ENCODE data around the gene PPARA. TPM values are rescaled to one million over a fixed set of nuclear protein-coding genes. Genes with fewer than 3 reads are reported as not detected.
A peak's percentile ranks its signal among the peaks of the same experiment; 100 is the strongest.

PPARA gene
- total RNA-seq, 2 donors from 2014 or later = 15.4 to 18.7 TPM

DNA sequence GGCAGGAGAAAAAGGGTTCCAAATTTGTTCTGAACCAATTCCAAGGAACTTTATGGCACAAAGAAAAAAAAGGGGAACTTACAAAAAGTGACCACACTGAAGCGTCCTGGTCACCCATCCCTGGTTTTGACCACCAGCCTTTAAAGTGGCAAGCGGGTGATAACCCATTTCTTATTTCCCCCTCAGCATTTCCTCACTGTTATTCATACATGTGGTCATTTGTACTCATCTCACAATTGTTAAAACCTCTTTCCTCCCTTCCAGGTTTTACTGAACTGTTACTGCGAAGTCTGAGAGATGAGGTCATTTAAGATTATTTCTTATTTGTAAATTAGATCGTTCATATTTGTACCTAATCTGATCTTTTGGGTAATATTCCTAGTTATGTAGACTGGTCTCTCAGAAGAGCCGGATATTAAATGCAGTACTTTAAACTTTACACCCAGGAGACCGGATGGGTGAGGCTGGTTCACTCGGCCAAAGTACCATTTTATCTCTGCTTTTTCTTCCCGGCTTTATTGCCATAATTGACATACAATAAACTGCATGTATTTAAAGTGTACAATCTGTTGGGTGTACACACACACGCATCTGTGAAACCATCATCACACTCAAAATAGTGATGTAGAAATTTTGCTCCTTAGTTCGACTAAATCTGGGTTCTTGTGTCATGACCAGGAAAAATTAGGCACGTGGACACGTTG lies 52.7 kb downstream of the PPARA start:
- H3K27ac Mint-ChIP-seq = no peak overlapping the region
- ATAC-seq (replicated peaks) = no peak
- H3K4me1 Mint-ChIP-seq = no peaks in the 10 kb centered on the region

DNA sequence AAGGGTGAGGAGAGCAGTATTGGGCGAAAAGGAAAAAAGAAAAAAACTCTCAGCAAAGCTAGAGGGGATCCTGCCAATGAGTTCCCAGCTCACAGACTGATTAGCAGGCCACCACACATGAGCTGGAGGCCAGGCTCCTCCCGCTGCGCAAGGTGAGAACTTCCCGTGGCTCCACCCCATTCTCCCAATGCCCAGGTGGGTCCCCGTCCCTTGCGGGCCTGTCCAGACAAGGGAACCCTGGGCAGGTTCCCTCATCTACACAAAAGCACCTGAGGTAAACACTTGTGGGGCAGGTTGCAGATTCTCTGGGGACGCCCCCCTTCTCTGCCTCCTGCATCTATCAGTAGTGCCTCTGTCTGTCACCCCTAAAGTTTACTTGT lies 53.3 kb downstream of the PPARA start:
- Mint-ChIP-seq H3K27me3 (no peaks in the 10 kb centered on the region), H3K4me3 (no peak overlapping the region), H3K4me1 (peaks cover 2% of the 10 kb centered on the region), H3K9me3 (peaks cover 2% of the 10 kb centered on the region), H3K27ac (no peak overlapping the region), H3K36me3 (ENCODE audit: low read depth) (peaks cover 41% of the 10 kb centered on the region)
- no peak for ATAC-seq (replicated peaks)

More for the DNA sequence above, 52.7 kb downstream of the PPARA start:
- no peak overlapping the region for H3K4me3 Mint-ChIP-seq
- H3K9me3 Mint-ChIP-seq = no peaks in the 10 kb centered on the region
- peaks cover 37% of the 10 kb centered on the region for H3K36me3 Mint-ChIP-seq (ENCODE audit: low read depth)
- no peaks in the 10 kb centered on the region for H3K27me3 Mint-ChIP-seq

DNA sequence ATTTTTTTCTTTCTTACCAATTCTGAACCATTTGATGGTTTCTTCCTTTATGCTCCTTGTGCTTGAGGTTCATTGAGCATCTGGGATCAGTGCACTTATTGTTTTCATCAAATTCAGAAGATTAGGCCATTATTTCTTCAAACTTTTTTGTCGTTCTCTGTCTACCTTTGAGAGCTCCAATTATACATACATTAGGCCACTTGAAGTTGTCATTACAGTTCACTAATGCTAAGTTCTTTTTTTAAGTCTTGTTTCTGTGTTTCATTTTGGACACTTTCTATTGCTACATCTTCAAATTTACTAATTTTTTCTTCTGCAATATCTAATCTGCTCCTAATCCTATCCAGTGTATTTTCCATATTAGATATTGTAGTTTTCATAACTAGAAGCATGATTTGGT lies 58.9 kb downstream of the PPARA start:
- H3K9me3 Mint-ChIP-seq = peaks cover 13% of the 10 kb centered on the region
- no peaks in the 10 kb centered on the region for H3K27me3 Mint-ChIP-seq
- no peak overlapping the region for H3K27ac Mint-ChIP-seq
- H3K4me1 Mint-ChIP-seq = peaks cover 13% of the 10 kb centered on the region
- H3K4me3 Mint-ChIP-seq = no peak overlapping the region
- ATAC-seq (replicated peaks) = no peak
- H3K36me3 Mint-ChIP-seq (ENCODE audit: low read depth) = peaks cover 65% of the 10 kb centered on the region

- H3K4me1 Mint-ChIP-seq = peaks cover 14% of the 10 kb centered on the region
- H3K27me3 Mint-ChIP-seq = no peaks in the 10 kb centered on the region
- ATAC-seq (replicated peaks) = peak; percentile 59
- peaks cover 13% of the 10 kb centered on the region for H3K9me3 Mint-ChIP-seq
- H3K4me3 Mint-ChIP-seq = no peak overlapping the region
- H3K27ac Mint-ChIP-seq = peak overlapping the region; percentile 64
- H3K36me3 Mint-ChIP-seq (ENCODE audit: low read depth) = peaks cover 85% of the 10 kb centered on the region
Measured at GRCh38 chr22:46212195-46212594, 61.9 kb downstream of the PPARA start.

DNA sequence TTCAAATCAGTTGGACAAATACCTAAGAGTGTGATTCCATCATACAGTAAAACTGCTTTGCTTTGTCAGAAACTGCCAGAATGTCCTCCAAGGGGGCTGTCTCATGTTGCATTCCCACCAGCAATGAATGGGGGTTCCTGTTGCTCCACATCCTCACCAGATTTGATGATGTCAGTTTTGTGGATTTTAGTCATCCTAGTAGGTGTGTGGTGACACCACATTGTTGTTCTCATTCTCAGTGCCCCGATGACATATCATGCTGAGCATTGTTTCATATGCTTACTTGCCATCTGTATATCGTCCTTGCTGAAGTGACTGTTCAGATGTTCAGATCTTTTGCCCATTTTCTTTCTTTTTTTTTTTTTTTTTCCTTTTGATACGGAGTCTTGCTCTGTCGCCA lies 62.7 kb downstream of the PPARA start:
- Mint-ChIP-seq H3K36me3 (ENCODE audit: low read depth) (peaks cover 89% of the 10 kb centered on the region), H3K4me1 (peaks cover 14% of the 10 kb centered on the region), H3K9me3 (peaks cover 13% of the 10 kb centered on the region), H3K27ac (no peak overlapping the region), H3K4me3 (no peak overlapping the region), H3K27me3 (no peaks in the 10 kb centered on the region)
- ATAC-seq (replicated peaks) = peak; percentile 98

DNA sequence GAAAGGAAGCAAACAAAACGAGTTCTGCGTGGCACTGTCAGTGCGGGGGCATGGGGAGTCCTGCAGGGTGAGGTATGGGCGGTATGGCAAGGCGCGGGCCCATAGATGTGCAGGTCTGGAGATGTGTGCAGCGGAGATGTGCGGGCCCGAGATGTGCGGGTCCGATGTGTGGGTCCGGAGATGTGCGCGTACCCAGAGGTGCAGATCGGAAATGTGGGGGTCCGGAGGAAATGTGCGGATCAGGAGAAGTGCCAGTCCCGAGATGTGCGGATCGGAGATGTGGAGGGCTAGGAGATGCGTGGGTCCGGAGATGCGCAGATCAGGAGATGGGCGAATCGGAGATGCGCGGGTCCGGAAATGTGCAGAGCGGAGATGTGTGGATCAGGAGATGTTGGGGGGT lies 63.8 kb downstream of the PPARA start:
- no peak for ATAC-seq (replicated peaks)
- peaks cover 90% of the 10 kb centered on the region for H3K36me3 Mint-ChIP-seq (ENCODE audit: low read depth)

DNA sequence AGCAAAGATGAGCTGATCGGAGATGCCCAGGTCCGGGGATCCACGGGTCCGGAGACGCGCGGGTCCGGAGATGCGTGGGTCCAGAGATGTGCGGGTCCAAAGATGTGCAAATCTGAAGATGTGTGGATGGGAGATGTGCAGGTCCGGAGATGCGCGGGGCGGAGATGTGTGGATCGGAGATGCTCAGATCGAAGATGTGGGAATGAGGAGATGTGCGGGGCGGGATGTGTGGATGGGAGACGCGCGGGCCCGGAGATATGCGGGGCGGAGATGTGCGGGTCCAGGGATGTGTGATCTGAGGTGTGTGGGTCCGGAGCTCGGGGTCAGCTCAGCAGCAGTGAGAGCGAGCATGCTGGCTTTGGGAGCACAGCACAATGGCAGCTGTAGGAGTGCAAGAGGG lies 64.3 kb downstream of the PPARA start:
- peaks cover 90% of the 10 kb centered on the region for H3K36me3 Mint-ChIP-seq (ENCODE audit: low read depth)
- ATAC-seq (replicated peaks) = no peak
- H3K27me3 Mint-ChIP-seq = no peaks in the 10 kb centered on the region
- peaks cover 15% of the 10 kb centered on the region for H3K4me1 Mint-ChIP-seq
- H3K4me3 Mint-ChIP-seq = no peak overlapping the region
- H3K27ac Mint-ChIP-seq = no peak overlapping the region
- H3K9me3 Mint-ChIP-seq = peaks cover under 1% of the 10 kb centered on the region

More for the DNA sequence above, 63.8 kb downstream of the PPARA start:
- H3K4me1 Mint-ChIP-seq = peaks cover 11% of the 10 kb centered on the region
- H3K9me3 Mint-ChIP-seq = peaks cover 5% of the 10 kb centered on the region
- H3K27me3 Mint-ChIP-seq = no peaks in the 10 kb centered on the region
- no peak overlapping the region for H3K27ac Mint-ChIP-seq
- H3K4me3 Mint-ChIP-seq = no peak overlapping the region

DNA sequence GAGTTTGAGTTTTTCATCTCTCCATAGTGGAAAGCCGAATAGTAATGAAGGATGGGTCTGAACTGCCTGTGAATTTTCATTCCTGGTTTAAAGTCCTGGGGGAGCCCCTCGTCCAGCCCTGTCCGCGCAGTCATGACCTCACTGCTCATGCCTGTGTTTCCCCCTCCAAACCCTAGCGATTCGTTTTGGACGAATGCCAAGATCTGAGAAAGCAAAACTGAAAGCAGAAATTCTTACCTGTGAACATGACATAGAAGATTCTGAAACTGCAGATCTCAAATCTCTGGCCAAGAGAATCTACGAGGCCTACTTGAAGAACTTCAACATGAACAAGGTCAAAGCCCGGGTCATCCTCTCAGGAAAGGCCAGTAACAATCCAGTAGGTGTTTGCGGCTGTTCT lies 69.3 kb downstream of the PPARA start:
- Mint-ChIP-seq H3K27me3 (no peaks in the 10 kb centered on the region), H3K27ac (peak overlapping the region; percentile 23), H3K9me3 (no peaks in the 10 kb centered on the region), H3K4me1 (peaks cover 11% of the 10 kb centered on the region), H3K36me3 (ENCODE audit: low read depth) (peaks cover 65% of the 10 kb centered on the region), H3K4me3 (no peak overlapping the region)
- ATAC-seq (replicated peaks) = peak; percentile 44

GRCh38 chr22:46220921-46221320 lies 70.6 kb downstream of the PPARA start:
- Mint-ChIP-seq H3K9me3 (no peaks in the 10 kb centered on the region), H3K27ac (peak overlapping the region; percentile 7), H3K27me3 (no peaks in the 10 kb centered on the region), H3K36me3 (ENCODE audit: low read depth) (peaks cover 52% of the 10 kb centered on the region), H3K4me1 (peaks cover 11% of the 10 kb centered on the region), H3K4me3 (no peak overlapping the region)
- ATAC-seq (replicated peaks) = peak; percentile 84

GRCh38 chr22:46224044-46224897 lies 73.9 kb downstream of the PPARA start:
- peaks cover 23% of the 10 kb centered on the region for H3K36me3 Mint-ChIP-seq (ENCODE audit: low read depth)
- no peaks in the 10 kb centered on the region for H3K9me3 Mint-ChIP-seq
- ATAC-seq (replicated peaks) = peak; percentile 7
- no peak overlapping the region for H3K27ac Mint-ChIP-seq
- H3K4me1 Mint-ChIP-seq = peaks cover 10% of the 10 kb centered on the region
- H3K27me3 Mint-ChIP-seq = no peaks in the 10 kb centered on the region
- H3K4me3 Mint-ChIP-seq = no peak overlapping the region

DNA sequence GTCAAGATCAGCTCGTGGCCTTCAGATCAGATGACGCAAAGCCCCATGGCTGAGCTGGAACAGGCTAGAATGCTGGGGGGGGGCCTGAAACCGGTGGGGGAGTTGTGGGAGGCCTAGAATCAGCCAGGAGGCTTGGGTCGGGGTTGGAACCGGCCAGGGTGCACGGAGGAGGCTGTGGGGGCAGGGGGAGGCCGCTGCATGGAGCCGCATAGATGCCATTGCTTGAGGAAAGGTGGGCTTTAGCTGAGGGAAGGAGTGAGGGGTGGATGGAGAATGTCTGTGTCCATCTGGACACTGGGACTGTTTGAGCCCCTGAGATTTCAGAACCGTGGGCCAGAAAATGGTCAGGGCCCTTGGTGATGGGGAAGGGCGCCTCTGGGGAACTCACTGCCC lies 74.6 kb downstream of the PPARA start:
- no peak overlapping the region for H3K4me3 Mint-ChIP-seq
- no peak for ATAC-seq (replicated peaks)
- H3K9me3 Mint-ChIP-seq = no peaks in the 10 kb centered on the region
- H3K36me3 Mint-ChIP-seq (ENCODE audit: low read depth) = peaks cover 17% of the 10 kb centered on the region
- H3K27me3 Mint-ChIP-seq = no peaks in the 10 kb centered on the region
- peaks cover 5% of the 10 kb centered on the region for H3K4me1 Mint-ChIP-seq
- no peak overlapping the region for H3K27ac Mint-ChIP-seq

DNA sequence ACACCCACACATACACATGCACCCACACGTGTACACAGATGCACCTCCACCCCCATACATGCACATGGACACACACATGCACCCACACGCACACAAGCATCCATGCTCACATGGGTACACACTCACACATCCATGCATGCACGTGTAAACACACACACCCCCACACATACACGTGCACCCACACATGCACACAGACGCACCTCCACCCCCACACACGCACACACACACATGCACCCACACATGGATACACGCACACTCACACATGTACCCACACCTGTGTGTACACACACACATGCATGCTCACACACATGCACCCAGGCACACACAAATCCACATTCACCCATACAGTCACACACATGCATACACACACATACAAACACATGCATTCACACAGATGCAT lies 75.3 kb downstream of the PPARA start:
- Mint-ChIP-seq H3K27ac (no peak overlapping the region), H3K4me1 (peaks cover 5% of the 10 kb centered on the region), H3K9me3 (no peaks in the 10 kb centered on the region), H3K4me3 (no peak overlapping the region), H3K27me3 (no peaks in the 10 kb centered on the region), H3K36me3 (ENCODE audit: low read depth) (peaks cover 10% of the 10 kb centered on the region)
- ATAC-seq (replicated peaks) = no peak

- no peaks in the 10 kb centered on the region for H3K9me3 Mint-ChIP-seq
- H3K36me3 Mint-ChIP-seq (ENCODE audit: low read depth) = peaks cover 3% of the 10 kb centered on the region
- H3K27ac Mint-ChIP-seq = no peak overlapping the region
- no peak for ATAC-seq (replicated peaks)
- H3K27me3 Mint-ChIP-seq = no peaks in the 10 kb centered on the region
- no peaks in the 10 kb centered on the region for H3K4me1 Mint-ChIP-seq
- H3K4me3 Mint-ChIP-seq = no peak overlapping the region
Measured at GRCh38 chr22:46226577-46226976, 76.3 kb downstream of the PPARA start.

DNA sequence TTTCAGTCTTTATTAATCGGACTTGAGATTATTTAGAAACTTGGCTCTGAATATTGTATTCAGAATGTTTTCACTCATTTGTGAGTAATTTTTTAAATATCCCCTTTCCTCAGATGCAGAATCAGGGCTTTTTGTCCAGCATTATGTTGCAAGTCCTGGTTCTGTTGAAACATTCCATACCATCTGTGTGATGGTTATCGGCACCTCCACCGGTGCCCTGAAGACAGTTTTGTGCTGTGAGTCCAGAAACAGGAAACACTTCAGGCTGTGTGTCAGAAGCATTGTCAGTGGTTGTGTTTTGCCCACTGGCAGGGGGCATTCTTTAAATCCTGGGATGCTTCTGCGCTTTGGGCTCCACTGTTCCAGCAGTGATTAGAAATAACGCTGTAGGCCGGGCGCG lies 79.4 kb downstream of the PPARA start:
- Mint-ChIP-seq H3K27me3 (no peaks in the 10 kb centered on the region), H3K27ac (no peak overlapping the region), H3K36me3 (ENCODE audit: low read depth) (peaks cover 9% of the 10 kb centered on the region), H3K9me3 (no peaks in the 10 kb centered on the region), H3K4me1 (no peaks in the 10 kb centered on the region), H3K4me3 (no peak overlapping the region)
- no peak for ATAC-seq (replicated peaks)

GRCh38 chr22:46230262-46230901 lies 80.1 kb downstream of the PPARA start:
- ATAC-seq (replicated peaks) = no peak
- Mint-ChIP-seq H3K27me3 (no peaks in the 10 kb centered on the region), H3K27ac (no peak overlapping the region), H3K9me3 (no peaks in the 10 kb centered on the region), H3K4me3 (no peak overlapping the region), H3K4me1 (no peaks in the 10 kb centered on the region), H3K36me3 (ENCODE audit: low read depth) (peaks cover 15% of the 10 kb centered on the region)
